Lower leg skin (tissue), 3 donors: ENCODE results near the gene SLC17A3.

Source experiments
- POLR2A ChIP-seq, 2 donors: fragments of 450-650 bp; IDR thresholded peaks; one replicate each; pipeline ENCODE4 v1.6.1; 2016 to 2017; ENCODE audit warnings: antibody characterized with exemption in 2 of 2, mild to moderate bottlenecking in 1 of 2, moderate library complexity in 1 of 2
- TF ChIP-seq, protein P1 (sequence below), 3 donors: fragments of 450-650 bp; IDR thresholded peaks; one replicate each; pipeline ENCODE4 v1.5.1; 2016; ENCODE audit warnings: antibody characterized with exemption in 3 of 3, mild to moderate bottlenecking in 3 of 3, moderate library complexity in 2 of 3

DNA sequence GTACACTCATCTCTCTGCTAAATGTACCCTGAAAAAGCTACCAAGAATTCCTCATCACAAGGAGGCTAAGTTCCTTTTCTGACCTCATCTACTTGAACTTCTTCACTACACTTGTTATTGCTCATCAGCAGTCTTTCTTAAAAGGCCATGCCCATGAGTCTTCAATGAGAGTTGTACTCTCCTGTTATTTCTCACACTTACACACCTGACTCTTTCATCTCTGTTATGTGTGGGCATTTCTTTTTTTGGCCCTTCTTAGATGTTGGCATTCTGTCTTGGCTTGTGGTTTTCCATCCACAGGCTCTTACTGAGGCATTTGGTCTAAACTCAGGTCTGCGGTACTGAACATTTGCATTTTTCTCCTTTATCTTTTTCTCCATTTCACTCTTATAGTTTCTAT, 31.5 kb downstream of the SLC17A3 start:
- TF ChIP-seq POLR2A (IDR thresholded peaks at IDR 0.05), result no peak
- TF ChIP-seq, protein P1, sequence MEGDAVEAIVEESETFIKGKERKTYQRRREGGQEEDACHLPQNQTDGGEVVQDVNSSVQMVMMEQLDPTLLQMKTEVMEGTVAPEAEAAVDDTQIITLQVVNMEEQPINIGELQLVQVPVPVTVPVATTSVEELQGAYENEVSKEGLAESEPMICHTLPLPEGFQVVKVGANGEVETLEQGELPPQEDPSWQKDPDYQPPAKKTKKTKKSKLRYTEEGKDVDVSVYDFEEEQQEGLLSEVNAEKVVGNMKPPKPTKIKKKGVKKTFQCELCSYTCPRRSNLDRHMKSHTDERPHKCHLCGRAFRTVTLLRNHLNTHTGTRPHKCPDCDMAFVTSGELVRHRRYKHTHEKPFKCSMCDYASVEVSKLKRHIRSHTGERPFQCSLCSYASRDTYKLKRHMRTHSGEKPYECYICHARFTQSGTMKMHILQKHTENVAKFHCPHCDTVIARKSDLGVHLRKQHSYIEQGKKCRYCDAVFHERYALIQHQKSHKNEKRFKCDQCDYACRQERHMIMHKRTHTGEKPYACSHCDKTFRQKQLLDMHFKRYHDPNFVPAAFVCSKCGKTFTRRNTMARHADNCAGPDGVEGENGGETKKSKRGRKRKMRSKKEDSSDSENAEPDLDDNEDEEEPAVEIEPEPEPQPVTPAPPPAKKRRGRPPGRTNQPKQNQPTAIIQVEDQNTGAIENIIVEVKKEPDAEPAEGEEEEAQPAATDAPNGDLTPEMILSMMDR (IDR thresholded peaks at IDR 0.05), result no peak
